B cell (primary cell): ENCODE data around the gene HOATZ. TPM values are rescaled to one million over a fixed set of nuclear protein-coding genes. Genes with fewer than 3 reads are reported as not detected.

Source experiments
- ATAC-seq: fragments of 200-7000 bp; cut with Tn5 transposase; one replicate; pipeline ENCODE4 v1.10.0; 2021; ENCODE audit warnings: low read depth, mild to moderate bottlenecking, moderate number of reproducible peaks, moderate library complexity
- CTCF ChIA-PET: fragments of 350-600 bp; sonication (Branson Sonifier 250); formaldehyde crosslinking; loops from one replicate; lab custom pipeline; 2021; ENCODE audit warnings: antibody characterized with exemption, inconsistent platforms; lab: Charles Lee
- POLR2A ChIA-PET: fragments of 350-600 bp; sonication (Branson Sonifier 250); formaldehyde crosslinking; loops from one replicate; lab custom pipeline; 2021; ENCODE audit warnings: antibody characterized with exemption; lab: Charles Lee
- DNase-seq: peaks from one replicate; pipeline ENCODE4 v3.0.0; 2013
- H2AFZ ChIP-seq: 2 replicates; pipeline ENCODE4 v1.6.1; 2012; ENCODE audit warnings: mild to moderate bottlenecking, low read depth, low read length; ENCODE audit not compliant: insufficient read depth, poor library complexity, severe bottlenecking
- H3K27ac ChIP-seq, 2 donors: 1 replicate in 1 of 2; 2 replicates in 1 of 2; pipeline ENCODE4 v1.5.1; 2012 to 2013; ENCODE audit warnings: low read length in 2 of 2, mild to moderate bottlenecking in 2 of 2, moderate library complexity in 1 of 2
- H3K27me3 ChIP-seq, 4 experiments: fragments of 200-600 bp in 1 of 4; sonication (generic) in 1 of 4; replicated peaks in 1 of 4; 1 replicate in 2 of 4; 2 replicates in 2 of 4; pipeline versions ENCODE4 v1.6.1 to v1.7.0; 2013 to 2016; ENCODE audit warnings: low read length in 3 of 4, mild to moderate bottlenecking in 2 of 4, mixed read lengths in 1 of 4, moderate library complexity in 1 of 4; ENCODE audit not compliant: insufficient read depth in 4 of 4, control insufficient read depth in 3 of 4; ENCODE audit errors: control extremely low read depth in 1 of 4
- H3K36me3 ChIP-seq, 2 experiments: replicated peaks in 1 of 2; 1 replicate in 1 of 2; 2 replicates in 1 of 2; pipeline versions ENCODE4 v1.6.1 to v1.7.1; 2013; ENCODE audit warnings: low read length in 1 of 2; ENCODE audit not compliant: insufficient read depth in 2 of 2, control insufficient read depth in 1 of 2; ENCODE audit errors: control extremely low read depth in 1 of 2, extremely low read depth in 1 of 2
- H3K4me1 ChIP-seq, 2 donors: fragments of 200-600 bp in 1 of 2; sonication (generic) in 1 of 2; 1 replicate in 1 of 2; 2 replicates in 1 of 2; pipeline versions ENCODE4 v1.5.1 to v1.6.1; 2013 to 2017; ENCODE audit warnings: low read length in 2 of 2; ENCODE audit not compliant: control insufficient read depth in 2 of 2, insufficient read depth in 2 of 2
- H3K4me2 ChIP-seq: replicated peaks from 2 replicates; pipeline ENCODE3; 2012; ENCODE audit warnings: mild to moderate bottlenecking, low read depth, low read length; ENCODE audit not compliant: poor library complexity, severe bottlenecking
- H3K4me3 ChIP-seq, 5 experiments: fragments of 200-600 bp in 1 of 5; sonication (generic) in 1 of 5; 1 replicate in 3 of 5; 2 replicates in 2 of 5; pipeline versions ENCODE4 v1.5.1 to v1.7.0; 2011 to 2016; ENCODE audit warnings: low read length in 4 of 5, mild to moderate bottlenecking in 4 of 5, low read depth in 2 of 5, control low read depth in 1 of 5, moderate library complexity in 1 of 5; ENCODE audit not compliant: insufficient read depth in 1 of 5; ENCODE audit errors: control extremely low read depth in 1 of 5, extremely low read depth in 1 of 5
- H3K79me2 ChIP-seq: fragments of 200-600 bp; sonication (generic); one replicate; pipeline ENCODE4 v1.6.0; 2016; ENCODE audit warnings: low read length; ENCODE audit not compliant: control insufficient read depth, insufficient read depth
- H3K9ac ChIP-seq: fragments of 200-600 bp; sonication (generic); 2 replicates; pipeline ENCODE4 v1.6.1; 2017; ENCODE audit warnings: mild to moderate bottlenecking, low read length, moderate library complexity
- H3K9me3 ChIP-seq, 3 donors: one replicate each; pipeline versions ENCODE4 v1.6.1 to v1.7.1; 2013; ENCODE audit warnings: low read length in 2 of 3; ENCODE audit not compliant: control insufficient read depth in 2 of 3, insufficient read depth in 1 of 3; ENCODE audit errors: control extremely low read depth in 1 of 3
- H4K20me1 ChIP-seq: 2 replicates; pipeline ENCODE4 v1.6.0; 2012; ENCODE audit warnings: mild to moderate bottlenecking, low read length; ENCODE audit not compliant: insufficient read depth, control insufficient read depth, poor library complexity, severe bottlenecking
- H3K27ac Mint-ChIP-seq: one replicate; pipeline ENCODE4 v1.8.0; 2021; ENCODE audit warnings: mixed read lengths
- H3K27me3 Mint-ChIP-seq: one replicate; pipeline ENCODE4 v1.8.0; 2021; ENCODE audit warnings: mixed read lengths
- H3K4me1 Mint-ChIP-seq: one replicate; pipeline ENCODE4 v1.8.0; 2021; ENCODE audit warnings: mixed read lengths
- H3K4me3 Mint-ChIP-seq: one replicate; pipeline ENCODE4 v1.8.0; 2021; ENCODE audit warnings: mixed read lengths
- H3K9me3 Mint-ChIP-seq: one replicate; pipeline ENCODE4 v1.8.0; 2022; ENCODE audit warnings: mixed read lengths; ENCODE audit not compliant: insufficient read depth
- CTCF ChIP-seq: fragments of 200-600 bp; IDR thresholded peaks from one replicate; pipeline ENCODE4 v1.8.0; 2022; ENCODE audit warnings: antibody characterized with exemption, mild to moderate bottlenecking
- EZH2 ChIP-seq: IDR thresholded peaks from 2 replicates; pipeline ENCODE4 v1.6.1; 2012; ENCODE audit warnings: borderline replicate concordance, low read depth, mild to moderate bottlenecking, moderate library complexity, low read length; ENCODE audit not compliant: insufficient read depth, poor library complexity, severe bottlenecking
- WGBS: methylation state at CpG from one replicate; pipeline ENCODE4 v1.1.5; 2013; ENCODE audit warnings: missing lambda C conversion rate; ENCODE audit not compliant: insufficient coverage; 5-methylcytosine and 5-hydroxymethylcytosine counted together
- intact Hi-C: fragments of 100-400 bp; cut with micrococcal nuclease; formaldehyde crosslinking; loops from one replicate; pipeline ENCODE4 v1.10.0; 2022
- polyA plus RNA-seq: library from polyadenylated mRNA; depleted of rRNA; stranded (reverse); fragments of >200 nt; gene quantifications from 2 replicates; pipeline ENCODE4 v1.2.3, GENCODE V29; 2012
- total RNA-seq, 2 donors: library from RNA; stranded (reverse); fragments of 120-200 nt in 1 of 2; gene quantifications; 1 replicate in 1 of 2; 2 replicates in 1 of 2; pipeline versions ENCODE4 v1.2.3 to v1.2.4, GENCODE V29; 2013 to 2022

Gene HOATZ
- total and polyA plus RNA-seq, 2 donors (not counting 1 experiment from before 2014, with no cell fraction given): not detected

- CTCF ChIA-PET: no interaction called here
- H2AFZ ChIP-seq: no peak overlapping the region
- H3K27ac ChIP-seq: no peak overlapping the region
- H3K4me3 Mint-ChIP-seq: no peak overlapping the region
- no peaks in the 10 kb centered on the region for H3K27me3 Mint-ChIP-seq
- no peaks in the 10 kb centered on the region for H3K9me3 ChIP-seq
- no peaks in the 10 kb centered on the region for H3K4me1 ChIP-seq
- H3K79me2 ChIP-seq: no peaks in the 10 kb centered on the region
- intact Hi-C loops: no loop called here
- POLR2A ChIA-PET: no interaction called here
- TF ChIP-seq CTCF: no peak
- no peak for TF ChIP-seq EZH2
- H4K20me1 ChIP-seq: no peaks in the 10 kb centered on the region
- no peaks in the 10 kb centered on the region for H3K27me3 ChIP-seq
- H3K4me2 ChIP-seq: no peak overlapping the region
- no peak overlapping the region for H3K27ac Mint-ChIP-seq
- peaks cover 7% of the 10 kb centered on the region for H3K4me1 Mint-ChIP-seq
- no peaks in the 10 kb centered on the region for H3K36me3 ChIP-seq
- no peaks in the 10 kb centered on the region for H3K9me3 Mint-ChIP-seq
- H3K4me3 ChIP-seq: no peak overlapping the region
- no peak for DNase-seq
- no peak for ATAC-seq
- WGBS: no CpG with 5 or more reads among the region's 4 CpGs
- no peak overlapping the region for H3K9ac ChIP-seq
These were observed 63.2 kb downstream of the HOATZ start for GRCh38 chr11:111577821-111578220.

- H3K36me3 ChIP-seq: no peaks in the 10 kb centered on the region
- TF ChIP-seq EZH2 (no peak), CTCF (no peak)
- no peak overlapping the region for H3K4me3 ChIP-seq
- Mint-ChIP-seq H3K4me3 (no peak overlapping the region), H3K4me1 (peaks cover 1% of the 10 kb centered on the region), H3K27me3 (no peaks in the 10 kb centered on the region), H3K27ac (no peak overlapping the region), H3K9me3 (no peaks in the 10 kb centered on the region)
- intact Hi-C loops: no loop called here
- CTCF ChIA-PET: interaction anchor here (1.6 to 3.4 kb wide), 2 partner anchors 196 to 262 kb away, joined by 3 to 14 read pairs; no protein-coding TSS in a partner anchor
- no peaks in the 10 kb centered on the region for H3K4me1 ChIP-seq
- no peak overlapping the region for H3K9ac ChIP-seq
- H3K9me3 ChIP-seq: no peaks in the 10 kb centered on the region
- no peak overlapping the region for H3K4me2 ChIP-seq
- H2AFZ ChIP-seq: no peak overlapping the region
- H4K20me1 ChIP-seq: no peaks in the 10 kb centered on the region
- H3K27ac ChIP-seq: no peak overlapping the region
- no CpG with 5 or more reads among the region's 1 CpG for WGBS
- no peaks in the 10 kb centered on the region for H3K27me3 ChIP-seq
- H3K79me2 ChIP-seq: no peaks in the 10 kb centered on the region
- ATAC-seq (no peak), DNase-seq (no peak)
- POLR2A ChIA-PET: no interaction called here
These were observed 66.8 kb downstream of the HOATZ start for GRCh38 chr11:111581341-111581740.
